Measurements from ENCODE around the gene KCNK10.

Gene KCNK10

GRCh38 chr14:88321692-88322503 lies 1.2 kb downstream of the KCNK10 start:
- Histone ChIP-seq H3K9ac (ENCODE audit: low read length in 2 of 2) (no peak overlapping the region), H3K27me3 (ENCODE audit: control insufficient read depth in 1 of 2, insufficient read depth in 2 of 2, low read length in 2 of 2) (peaks cover 33 to 43% of the 10 kb centered on the region in 2 donors), H3K27ac (ENCODE audit: low read length) (no peak overlapping the region)

GRCh38 chr14:88318406-88318805 lies 4.7 kb downstream of the KCNK10 start:
- no peak overlapping the region for H3K27ac ChIP-seq (ENCODE audit: low read length)
- peaks cover 9 to 17% of the 10 kb centered on the region in 2 donors for H3K27me3 ChIP-seq (ENCODE audit: control insufficient read depth in 1 of 2, insufficient read depth in 2 of 2, low read length in 2 of 2)
- H3K4me1 ChIP-seq (ENCODE audit: control insufficient read depth, insufficient read depth, low read length) = no peaks in the 10 kb centered on the region
- no peaks in the 10 kb centered on the region for H3K36me3 ChIP-seq (ENCODE audit: control insufficient read depth in 2 of 2, insufficient read depth in 2 of 2, low read length in 2 of 2)
- H3K4me3 ChIP-seq (ENCODE audit: low read length in 2 of 2) = no peak overlapping the region
- H3K9ac ChIP-seq (ENCODE audit: low read length in 2 of 2) = no peak overlapping the region
- no peaks in the 10 kb centered on the region for H3K9me3 ChIP-seq (ENCODE audit: control insufficient read depth in 2 of 2, low read length in 2 of 2)

More at GRCh38 chr14:88321692-88322503, 1.2 kb downstream of the KCNK10 start:
- Histone ChIP-seq H3K4me3 (ENCODE audit: low read length in 2 of 2) (no peak overlapping the region), H3K9me3 (ENCODE audit: control insufficient read depth in 2 of 2, low read length in 2 of 2) (no peaks in the 10 kb centered on the region), H3K4me1 (ENCODE audit: control insufficient read depth, insufficient read depth, low read length) (peaks cover 3% of the 10 kb centered on the region), H3K36me3 (ENCODE audit: control insufficient read depth in 2 of 2, insufficient read depth in 2 of 2, low read length in 2 of 2) (no peaks in the 10 kb centered on the region)

- Histone ChIP-seq H3K36me3 (ENCODE audit: control insufficient read depth in 2 of 2, insufficient read depth in 2 of 2, low read length in 2 of 2) (no peaks in the 10 kb centered on the region), H3K9ac (ENCODE audit: low read length in 2 of 2) (no peak overlapping the region), H3K4me3 (ENCODE audit: low read length in 2 of 2) (no peak overlapping the region), H3K4me1 (ENCODE audit: control insufficient read depth, insufficient read depth, low read length) (no peaks in the 10 kb centered on the region), H3K27ac (ENCODE audit: low read length) (no peak overlapping the region), H3K9me3 (ENCODE audit: control insufficient read depth in 2 of 2, low read length in 2 of 2) (no peaks in the 10 kb centered on the region), H3K27me3 (ENCODE audit: control insufficient read depth in 1 of 2, insufficient read depth in 2 of 2, low read length in 2 of 2) (peaks cover 2 to 8% of the 10 kb centered on the region in 2 donors)
Observed at GRCh38 chr14:88316521-88316920, 6.5 kb downstream of the KCNK10 start.

DNA sequence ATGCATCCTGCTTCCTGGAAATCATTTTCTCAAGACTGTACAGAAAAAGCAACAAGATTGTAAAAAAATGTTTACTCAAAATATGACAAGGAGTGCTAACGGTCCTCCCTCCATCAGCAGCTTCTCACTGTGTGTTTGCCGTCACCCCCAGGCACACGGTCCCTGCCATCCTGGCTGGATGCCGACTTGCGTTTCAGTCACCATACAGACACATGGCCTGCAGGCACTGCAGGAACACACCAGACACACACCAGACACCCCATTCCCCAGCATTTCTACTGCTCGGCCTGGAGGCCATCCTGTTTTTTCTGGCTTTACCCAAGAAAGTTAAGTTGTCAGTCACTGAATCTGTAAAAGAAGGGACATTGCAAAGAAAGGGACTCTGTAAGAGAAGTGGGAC lies 10.8 kb downstream of the KCNK10 start:
- H3K9me3 ChIP-seq (ENCODE audit: control insufficient read depth in 2 of 2, low read length in 2 of 2) = peaks cover 0 to 3% of the 10 kb centered on the region in 2 donors
- H3K36me3 ChIP-seq (ENCODE audit: control insufficient read depth in 2 of 2, insufficient read depth in 2 of 2, low read length in 2 of 2) = no peaks in the 10 kb centered on the region
- H3K9ac ChIP-seq (ENCODE audit: low read length in 2 of 2) = no peak overlapping the region
- H3K27me3 ChIP-seq (ENCODE audit: control insufficient read depth in 1 of 2, insufficient read depth in 2 of 2, low read length in 2 of 2) = no peaks in the 10 kb centered on the region
- no peak overlapping the region for H3K27ac ChIP-seq (ENCODE audit: low read length)
- H3K4me1 ChIP-seq (ENCODE audit: control insufficient read depth, insufficient read depth, low read length) = no peaks in the 10 kb centered on the region
- no peak overlapping the region for H3K4me3 ChIP-seq (ENCODE audit: low read length in 2 of 2)

DNA sequence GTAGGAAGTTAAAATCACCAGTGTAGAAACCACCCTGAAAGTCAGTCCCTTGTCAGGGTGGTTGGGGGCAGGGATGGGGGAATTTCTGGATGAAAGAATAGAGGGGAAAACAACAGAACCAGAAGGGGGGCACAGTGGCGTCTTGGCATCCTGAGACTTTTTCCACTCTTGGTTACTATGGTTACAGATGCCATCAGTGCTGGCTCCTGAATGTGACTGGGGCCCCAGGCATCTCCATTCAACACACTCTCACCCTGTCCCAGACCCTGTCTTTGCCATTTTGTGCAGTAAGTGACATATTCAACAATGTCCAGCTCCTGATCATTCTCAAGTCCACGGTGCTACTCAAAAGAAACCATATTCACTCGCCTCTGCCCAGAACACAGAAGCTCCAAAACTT lies 11.3 kb downstream of the KCNK10 start:
- Histone ChIP-seq H3K9ac (ENCODE audit: low read length in 2 of 2) (no peak overlapping the region), H3K36me3 (ENCODE audit: control insufficient read depth in 2 of 2, insufficient read depth in 2 of 2, low read length in 2 of 2) (no peaks in the 10 kb centered on the region), H3K27me3 (ENCODE audit: control insufficient read depth in 1 of 2, insufficient read depth in 2 of 2, low read length in 2 of 2) (no peaks in the 10 kb centered on the region), H3K4me1 (ENCODE audit: control insufficient read depth, insufficient read depth, low read length) (no peaks in the 10 kb centered on the region), H3K27ac (ENCODE audit: low read length) (no peak overlapping the region), H3K4me3 (ENCODE audit: low read length in 2 of 2) (no peak overlapping the region), H3K9me3 (ENCODE audit: control insufficient read depth in 2 of 2, low read length in 2 of 2) (peaks cover 0 to 6% of the 10 kb centered on the region in 2 donors)

- no peak overlapping the region for H3K27ac ChIP-seq (ENCODE audit: low read length)
- H3K4me1 ChIP-seq (ENCODE audit: control insufficient read depth, insufficient read depth, low read length) = no peaks in the 10 kb centered on the region
- no peak overlapping the region for H3K4me3 ChIP-seq (ENCODE audit: low read length in 2 of 2)
- no peak overlapping the region for H3K9ac ChIP-seq (ENCODE audit: low read length in 2 of 2)
- H3K9me3 ChIP-seq (ENCODE audit: control insufficient read depth in 2 of 2, low read length in 2 of 2) = peaks cover 0 to 6% of the 10 kb centered on the region in 2 donors
- H3K36me3 ChIP-seq (ENCODE audit: control insufficient read depth in 2 of 2, insufficient read depth in 2 of 2, low read length in 2 of 2) = no peaks in the 10 kb centered on the region
- no peaks in the 10 kb centered on the region for H3K27me3 ChIP-seq (ENCODE audit: control insufficient read depth in 1 of 2, insufficient read depth in 2 of 2, low read length in 2 of 2)
Observed at GRCh38 chr14:88310449-88310848, 12.6 kb downstream of the KCNK10 start.

GRCh38 chr14:88310021-88310420 lies 13.0 kb downstream of the KCNK10 start:
- no peak overlapping the region for H3K9ac ChIP-seq (ENCODE audit: low read length in 2 of 2)
- no peak overlapping the region for H3K4me3 ChIP-seq (ENCODE audit: low read length in 2 of 2)
- peaks cover 0 to 6% of the 10 kb centered on the region in 2 donors for H3K9me3 ChIP-seq (ENCODE audit: control insufficient read depth in 2 of 2, low read length in 2 of 2)
- no peak overlapping the region for H3K27ac ChIP-seq (ENCODE audit: low read length)
- H3K27me3 ChIP-seq (ENCODE audit: control insufficient read depth in 1 of 2, insufficient read depth in 2 of 2, low read length in 2 of 2) = no peaks in the 10 kb centered on the region
- no peaks in the 10 kb centered on the region for H3K4me1 ChIP-seq (ENCODE audit: control insufficient read depth, insufficient read depth, low read length)
- no peaks in the 10 kb centered on the region for H3K36me3 ChIP-seq (ENCODE audit: control insufficient read depth in 2 of 2, insufficient read depth in 2 of 2, low read length in 2 of 2)

DNA sequence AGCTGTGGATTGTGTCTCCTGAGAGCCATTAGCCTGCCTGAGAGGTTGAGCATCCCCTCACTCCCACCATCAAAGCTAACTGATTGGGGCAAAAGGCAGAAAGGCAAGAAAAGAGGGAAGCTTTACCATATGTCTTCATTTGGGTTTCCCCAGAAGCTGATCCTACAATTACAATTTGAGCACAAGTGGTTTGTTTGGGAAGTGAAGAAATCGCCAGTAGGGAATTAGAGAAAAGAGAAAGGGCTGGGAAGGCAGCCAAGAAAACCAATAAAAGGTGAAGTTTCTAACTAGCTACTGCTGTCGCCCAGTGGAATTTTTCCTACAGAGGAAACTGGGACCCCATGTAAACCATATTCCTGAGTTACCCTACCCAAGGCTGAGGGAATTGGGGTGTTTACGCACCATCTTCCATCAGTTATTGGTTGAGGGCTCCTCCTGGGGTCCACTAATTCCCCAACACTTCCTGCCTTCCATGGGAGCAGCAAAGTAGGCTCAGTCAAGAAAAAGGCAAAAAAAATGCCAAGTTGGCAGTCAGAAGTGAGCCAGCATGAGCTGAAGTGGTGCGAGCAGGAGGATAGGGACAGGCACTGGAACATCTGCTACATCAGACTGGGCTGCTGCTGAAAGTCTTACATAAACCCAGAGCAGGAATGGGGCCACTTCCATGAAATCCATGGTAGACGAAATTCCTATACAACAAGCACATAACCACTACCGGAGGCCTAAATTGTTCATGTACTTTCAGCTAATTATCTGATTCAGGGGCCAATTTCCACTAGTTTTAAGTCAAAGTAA lies 17.3 kb downstream of the KCNK10 start:
- Histone ChIP-seq H3K27ac (ENCODE audit: low read length) (no peak overlapping the region), H3K27me3 (ENCODE audit: control insufficient read depth in 1 of 2, insufficient read depth in 2 of 2, low read length in 2 of 2) (no peaks in the 10 kb centered on the region), H3K9ac (ENCODE audit: low read length in 2 of 2) (no peak overlapping the region), H3K4me3 (ENCODE audit: low read length in 2 of 2) (no peak overlapping the region), H3K9me3 (ENCODE audit: control insufficient read depth in 2 of 2, low read length in 2 of 2) (peaks cover 2 to 8% of the 10 kb centered on the region in 2 donors), H3K4me1 (ENCODE audit: control insufficient read depth, insufficient read depth, low read length) (no peaks in the 10 kb centered on the region), H3K36me3 (ENCODE audit: control insufficient read depth in 2 of 2, insufficient read depth in 2 of 2, low read length in 2 of 2) (no peaks in the 10 kb centered on the region)

DNA sequence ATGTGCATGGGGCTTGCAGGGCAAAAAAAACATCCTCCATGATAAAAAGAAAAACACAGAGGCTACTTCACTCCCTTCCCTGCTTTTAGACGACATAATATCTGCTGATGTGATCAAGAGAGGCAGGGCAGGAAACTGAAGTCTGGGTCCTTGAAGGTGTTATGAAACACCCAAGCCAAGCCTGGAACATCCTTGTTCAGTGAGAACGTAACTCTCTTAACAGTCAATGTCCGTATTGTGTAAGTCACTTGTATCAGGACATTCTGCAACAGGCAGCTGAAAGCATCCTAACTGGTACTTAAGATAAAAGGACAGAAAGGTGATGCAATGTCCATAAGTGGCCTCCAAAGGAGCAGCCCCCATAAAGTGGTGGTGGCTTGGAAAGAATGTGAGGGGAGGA lies 20.0 kb downstream of the KCNK10 start:
- Histone ChIP-seq H3K36me3 (ENCODE audit: control insufficient read depth in 2 of 2, insufficient read depth in 2 of 2, low read length in 2 of 2) (no peaks in the 10 kb centered on the region), H3K4me1 (ENCODE audit: control insufficient read depth, insufficient read depth, low read length) (no peaks in the 10 kb centered on the region), H3K27me3 (ENCODE audit: control insufficient read depth in 1 of 2, insufficient read depth in 2 of 2, low read length in 2 of 2) (no peaks in the 10 kb centered on the region), H3K27ac (ENCODE audit: low read length) (no peak overlapping the region), H3K4me3 (ENCODE audit: low read length in 2 of 2) (no peak overlapping the region), H3K9ac (ENCODE audit: low read length in 2 of 2) (no peak overlapping the region), H3K9me3 (ENCODE audit: control insufficient read depth in 2 of 2, low read length in 2 of 2) (peaks cover 2 to 8% of the 10 kb centered on the region in 2 donors)

GRCh38 chr14:88301381-88301780 lies 21.7 kb downstream of the KCNK10 start:
- Histone ChIP-seq H3K27me3 (ENCODE audit: control insufficient read depth in 1 of 2, insufficient read depth in 2 of 2, low read length in 2 of 2) (no peaks in the 10 kb centered on the region), H3K9me3 (ENCODE audit: control insufficient read depth in 2 of 2, low read length in 2 of 2) (peaks cover 2% of the 10 kb centered on the region in 2 donors), H3K27ac (ENCODE audit: low read length) (no peak overlapping the region), H3K4me3 (ENCODE audit: low read length in 2 of 2) (no peak overlapping the region), H3K9ac (ENCODE audit: low read length in 2 of 2) (no peak overlapping the region), H3K36me3 (ENCODE audit: control insufficient read depth in 2 of 2, insufficient read depth in 2 of 2, low read length in 2 of 2) (no peaks in the 10 kb centered on the region), H3K4me1 (ENCODE audit: control insufficient read depth, insufficient read depth, low read length) (no peaks in the 10 kb centered on the region)

GRCh38 chr14:88300817-88301216 lies 22.3 kb downstream of the KCNK10 start:
- Histone ChIP-seq H3K36me3 (ENCODE audit: control insufficient read depth in 2 of 2, insufficient read depth in 2 of 2, low read length in 2 of 2) (no peaks in the 10 kb centered on the region), H3K4me1 (ENCODE audit: control insufficient read depth, insufficient read depth, low read length) (no peaks in the 10 kb centered on the region), H3K27ac (ENCODE audit: low read length) (no peak overlapping the region), H3K4me3 (ENCODE audit: low read length in 2 of 2) (no peak overlapping the region), H3K9ac (ENCODE audit: low read length in 2 of 2) (no peak overlapping the region), H3K27me3 (ENCODE audit: control insufficient read depth in 1 of 2, insufficient read depth in 2 of 2, low read length in 2 of 2) (no peaks in the 10 kb centered on the region), H3K9me3 (ENCODE audit: control insufficient read depth in 2 of 2, low read length in 2 of 2) (peaks cover 2% of the 10 kb centered on the region in 2 donors)

Data from stomach smooth muscle (tissue), 2 donors.